Fibroblast of the conjunctiva (primary cell): ENCODE results near the gene ABCB6.

Experiments
- DNase-seq: peaks from one replicate; pipeline ENCODE4 v3.0.0-alpha.2; 2010; ENCODE audit warnings: low read depth

Gene ABCB6

DNA sequence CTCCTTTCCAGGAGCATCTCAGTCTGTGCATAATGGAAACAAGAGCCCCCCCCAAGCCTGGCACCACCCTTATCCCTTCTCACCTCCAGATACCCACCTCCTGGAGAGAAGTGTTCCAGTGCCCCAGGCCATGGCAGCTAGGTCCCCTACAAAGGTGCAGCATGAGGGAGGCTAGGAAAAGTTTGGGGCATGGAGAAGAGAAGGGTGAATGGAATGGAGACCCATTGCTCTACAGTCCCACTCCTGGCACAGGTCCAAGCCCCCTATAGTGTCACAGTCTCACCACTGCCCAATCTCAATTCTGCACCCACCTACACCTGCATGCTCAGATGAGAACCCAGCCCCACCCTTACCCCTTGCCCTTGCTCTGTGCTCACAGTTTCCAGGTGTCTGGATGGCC is 49.8 kb downstream of the ABCB6 start:
- DNase-seq = no peak

DNA sequence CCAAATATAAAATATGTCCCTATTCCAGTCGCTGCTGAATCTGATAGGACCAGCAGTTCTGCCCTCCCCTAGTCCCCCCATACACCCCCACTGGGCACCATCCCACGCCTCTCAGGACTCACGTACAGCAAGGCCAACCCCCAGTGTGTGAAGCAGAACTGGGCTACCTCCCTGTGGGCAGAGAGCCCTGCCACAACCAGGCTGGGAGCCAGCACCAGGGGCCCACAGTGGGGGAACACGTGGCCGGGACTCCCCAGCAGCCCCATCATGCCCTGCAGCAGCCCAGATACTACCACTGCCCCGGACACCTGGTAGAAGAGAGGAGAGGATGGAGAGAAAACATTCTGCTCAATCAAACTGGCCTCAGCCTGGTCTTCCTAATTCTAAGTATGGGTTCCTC is 50.2 kb downstream of the ABCB6 start:
- DNase-seq = no peak

- no peak for DNase-seq
These were observed 50.8 kb downstream of the ABCB6 start for GRCh38 chr2:219167997-219168396.

GRCh38 chr2:219165058-219165911 is 53.5 kb downstream of the ABCB6 start:
- no peak for DNase-seq

GRCh38 chr2:219163156-219163555 is 55.6 kb downstream of the ABCB6 start:
- no peak for DNase-seq

- no peak for DNase-seq
These were observed 57.7 kb downstream of the ABCB6 start for GRCh38 chr2:219161097-219161496.

GRCh38 chr2:219160186-219161017 is 58.4 kb downstream of the ABCB6 start, which contains the start of gene NHEJ1:
Gene NHEJ1 (minus strand): TSS chr2:219160815. CDS start chr2:219158362, 2,453 bp downstream.
- peak; percentile 89 for DNase-seq
